HG02571 (cell line): Measurements from ENCODE around the gene NGF.

ENCODE experiments used
- ATAC-seq: cut with Tn5 transposase; IDR thresholded peaks from one replicate; pipeline ENCODE4 v1.9.1; 2021; ENCODE audit warnings: mild to moderate bottlenecking, moderate library complexity; ENCODE audit not compliant: unreplicated experiment

NGF gene

GRCh38 chr1:115337276-115337632 is 795 bp downstream of the NGF start:
- no peak for ATAC-seq

- ATAC-seq: no peak
Measured at GRCh38 chr1:115336741-115337140, 1.3 kb downstream of the NGF start.

GRCh38 chr1:115332813-115333608 is 5.0 kb downstream of the NGF start:
- no peak for ATAC-seq

GRCh38 chr1:115331558-115332331 is 6.3 kb downstream of the NGF start:
- no peak for ATAC-seq

GRCh38 chr1:115330480-115331013 is 7.5 kb downstream of the NGF start:
- ATAC-seq: no peak

- ATAC-seq: no peak
Measured at GRCh38 chr1:115329965-115330364, 8.1 kb downstream of the NGF start.

- no peak for ATAC-seq
Measured at GRCh38 chr1:115327270-115327669, 10.8 kb downstream of the NGF start.

GRCh38 chr1:115326419-115326818 is 11.6 kb downstream of the NGF start:
- no peak for ATAC-seq

GRCh38 chr1:115325874-115326273 is 12.2 kb downstream of the NGF start:
- ATAC-seq: no peak

- ATAC-seq: no peak
Measured at GRCh38 chr1:115324649-115325420, 13.2 kb downstream of the NGF start.

GRCh38 chr1:115323366-115324004 is 14.6 kb downstream of the NGF start:
- ATAC-seq: no peak

- no peak for ATAC-seq
Measured at GRCh38 chr1:115322631-115323030, 15.4 kb downstream of the NGF start.

GRCh38 chr1:115320377-115320776 is 17.7 kb downstream of the NGF start:
- ATAC-seq: no peak

GRCh38 chr1:115319706-115320105 is 18.3 kb downstream of the NGF start:
- ATAC-seq: no peak

- ATAC-seq: no peak
Measured at GRCh38 chr1:115317101-115318012, 20.7 kb downstream of the NGF start.

- ATAC-seq: no peak
Measured at GRCh38 chr1:115314765-115315164, 23.3 kb downstream of the NGF start.

- ATAC-seq: no peak
Measured at GRCh38 chr1:115314092-115314491, 24.0 kb downstream of the NGF start.

GRCh38 chr1:115313182-115313581 is 24.9 kb downstream of the NGF start:
- no peak for ATAC-seq

GRCh38 chr1:115312742-115313141 is 25.3 kb downstream of the NGF start:
- ATAC-seq: no peak

- ATAC-seq: no peak
Measured at GRCh38 chr1:115311474-115311989, 26.5 kb downstream of the NGF start.
